HCT116 (cell line): ENCODE data around the gene ZNF320. TPM values are rescaled to one million over a fixed set of nuclear protein-coding genes. Genes with fewer than 3 reads are reported as not detected.
"Not testable (repeated sequence)": the region's sequence is repeated elsewhere in the genome, so short reads cannot be mapped to it uniquely, and the experiment has no call there.

Experiments used
- ATAC-seq: fragments of 200-7000 bp; cut with Tn5 transposase; 2 replicates; pipeline ENCODE4 v1.9.1; 2020; ENCODE audit warnings: mild to moderate bottlenecking, moderate library complexity
- BruUV-seq: library from RNA; stranded (reverse); fragments of 400-500 nt; replicated peaks from 2 replicates; lab custom pipeline; 2021; lab: Mats Ljungman, UMichigan
- CTCF ChIA-PET: fragments of 300-600 bp; sonication (Branson Sonifier 250); formaldehyde crosslinking; loops from one replicate; lab custom pipeline; 2021; ENCODE audit warnings: antibody characterized with exemption; lab: Charles Lee
- POLR2A ChIA-PET: fragments of 300-600, 350-600 bp; sonication (Branson Sonifier 250); formaldehyde crosslinking; loops from one replicate; lab custom pipeline; 2021; ENCODE audit warnings: antibody characterized with exemption; lab: Charles Lee
- RAD21 ChIA-PET, 2 experiments: fragments of 300-600 bp; sonication (Branson Sonifier 250); formaldehyde crosslinking; loops; one replicate each; lab custom pipeline; 2023; ENCODE audit warnings: low total read pairs in 2 of 2; ENCODE audit not compliant: uncharacterized antibody in 2 of 2, unreplicated experiment in 2 of 2, low non-redundant PET in 1 of 2; lab: Charles Lee
- DNase-seq: peaks from one replicate; pipeline ENCODE4 v3.0.0-alpha.2; 2010; ENCODE audit warnings: low read depth, low spot score
- H2AFZ ChIP-seq: fragments of 200-600 bp; shearing (Covaris generic), sonication (generic); 2 replicates; pipeline ENCODE4 v1.6.1; 2017; ENCODE audit warnings: low read depth, mixed run types, mixed read lengths, antibody characterized with exemption, low read length; ENCODE audit not compliant: poor library complexity, severe bottlenecking
- H3K27ac ChIP-seq: 2 replicates; pipeline ENCODE4 v1.5.1; 2012; ENCODE audit warnings: low read depth, low read length
- H3K27me3 ChIP-seq: fragments of 200-600 bp; sonication (generic); 2 replicates; pipeline ENCODE4 v1.6.1; 2016; ENCODE audit warnings: mixed run types, low read length, mixed read lengths; ENCODE audit not compliant: insufficient read depth
- H3K36me3 ChIP-seq, 2 experiments: fragments of 200-500 bp in 1 of 2; fragments of 200-600 bp in 1 of 2; sonication (Bioruptor generic) in 1 of 2; sonication (generic) in 1 of 2; 2 replicates each; pipeline versions ENCODE4 v1.5.1 to v1.6.1; 2014 to 2016; ENCODE audit warnings: low read length in 2 of 2, inconsistent platforms in 1 of 2, mixed read lengths in 1 of 2, mixed run types in 1 of 2; ENCODE audit not compliant: insufficient read depth in 2 of 2, control insufficient read depth in 1 of 2
- H3K4me1 ChIP-seq, 2 experiments: fragments of 200-600 bp in 1 of 2; sonication (generic) in 1 of 2; 2 replicates each; pipeline versions ENCODE4 v1.5.1 to v1.6.1; 2012 to 2017; ENCODE audit warnings: low read length in 2 of 2, inconsistent platforms in 1 of 2, mild to moderate bottlenecking in 1 of 2, mixed read lengths in 1 of 2, mixed run types in 1 of 2, moderate library complexity in 1 of 2; ENCODE audit not compliant: insufficient read depth in 2 of 2, control insufficient read depth in 1 of 2
- H3K4me2 ChIP-seq: fragments of 200-600 bp; sonication (generic); 2 replicates; pipeline ENCODE4 v1.6.1; 2017; ENCODE audit warnings: mixed run types, low read length, mixed read lengths
- H3K4me3 ChIP-seq, 2 experiments: fragments of 200-600 bp in 1 of 2; sonication (generic) in 1 of 2; replicated peaks in 1 of 2; 2 replicates each; pipeline ENCODE4 v1.5.1; 2011 to 2016; ENCODE audit warnings: low read length in 2 of 2, control low read depth in 1 of 2, low read depth in 1 of 2, mild to moderate bottlenecking in 1 of 2, mixed read lengths in 1 of 2, mixed run types in 1 of 2
- H3K79me2 ChIP-seq: fragments of 200-600 bp; sonication (generic); 2 replicates; pipeline ENCODE4 v1.6.1; 2017; ENCODE audit warnings: mild to moderate bottlenecking, mixed run types, low read length, moderate library complexity, mixed read lengths; ENCODE audit not compliant: insufficient read depth
- H3K9ac ChIP-seq: fragments of 200-600 bp; sonication (generic); 2 replicates; pipeline ENCODE4 v1.6.1; 2016; ENCODE audit warnings: low read length, mixed read lengths
- H3K9me2 ChIP-seq: fragments of 200-600 bp; sonication (generic), shearing (Covaris generic); 2 replicates; pipeline ENCODE4 v1.6.1; 2017; ENCODE audit warnings: mixed run types, mild to moderate bottlenecking, moderate library complexity; ENCODE audit not compliant: insufficient read depth
- H3K9me3 ChIP-seq, 2 experiments: fragments of 200-500 bp in 1 of 2; fragments of 200-600 bp in 1 of 2; sonication (Bioruptor generic) in 1 of 2; sonication (generic) in 1 of 2; 2 replicates each; pipeline ENCODE4 v1.6.1; 2014 to 2017; ENCODE audit warnings: low read length in 2 of 2, mixed read lengths in 2 of 2, inconsistent platforms in 1 of 2, low read depth in 1 of 2, mild to moderate bottlenecking in 1 of 2, mixed run types in 1 of 2, moderate library complexity in 1 of 2; ENCODE audit not compliant: control insufficient read depth in 1 of 2, insufficient read depth in 1 of 2
- H4K20me1 ChIP-seq: fragments of 200-600 bp; sonication (generic), shearing (Covaris generic); 2 replicates; pipeline ENCODE4 v1.6.1; 2017; ENCODE audit warnings: mixed run types, mild to moderate bottlenecking, moderate library complexity; ENCODE audit not compliant: insufficient read depth
- ELF1 ChIP-seq: IDR thresholded peaks from 2 replicates; pipeline ENCODE4 v1.6.1; 2012; ENCODE audit warnings: low read depth, borderline replicate concordance
- POLR2AphosphoS5 ChIP-seq: IDR thresholded peaks from 2 replicates; pipeline ENCODE4 v1.6.1; 2011; ENCODE audit warnings: mild to moderate bottlenecking, low read depth, low read length, moderate library complexity
- intact Hi-C: fragments of 100-400 bp; cut with micrococcal nuclease; formaldehyde crosslinking; loops from 2 replicates; pipeline ENCODE4 v1.10.0; 2022
- total RNA-seq: library from RNA; stranded (reverse); gene quantifications from one replicate; pipeline ENCODE4 v1.2.1, GENCODE V29; 2021; ENCODE audit not compliant: unreplicated experiment

ZNF320 gene
- total RNA-seq, 1 experiment from 2014 or later = 9.2 TPM

DNA sequence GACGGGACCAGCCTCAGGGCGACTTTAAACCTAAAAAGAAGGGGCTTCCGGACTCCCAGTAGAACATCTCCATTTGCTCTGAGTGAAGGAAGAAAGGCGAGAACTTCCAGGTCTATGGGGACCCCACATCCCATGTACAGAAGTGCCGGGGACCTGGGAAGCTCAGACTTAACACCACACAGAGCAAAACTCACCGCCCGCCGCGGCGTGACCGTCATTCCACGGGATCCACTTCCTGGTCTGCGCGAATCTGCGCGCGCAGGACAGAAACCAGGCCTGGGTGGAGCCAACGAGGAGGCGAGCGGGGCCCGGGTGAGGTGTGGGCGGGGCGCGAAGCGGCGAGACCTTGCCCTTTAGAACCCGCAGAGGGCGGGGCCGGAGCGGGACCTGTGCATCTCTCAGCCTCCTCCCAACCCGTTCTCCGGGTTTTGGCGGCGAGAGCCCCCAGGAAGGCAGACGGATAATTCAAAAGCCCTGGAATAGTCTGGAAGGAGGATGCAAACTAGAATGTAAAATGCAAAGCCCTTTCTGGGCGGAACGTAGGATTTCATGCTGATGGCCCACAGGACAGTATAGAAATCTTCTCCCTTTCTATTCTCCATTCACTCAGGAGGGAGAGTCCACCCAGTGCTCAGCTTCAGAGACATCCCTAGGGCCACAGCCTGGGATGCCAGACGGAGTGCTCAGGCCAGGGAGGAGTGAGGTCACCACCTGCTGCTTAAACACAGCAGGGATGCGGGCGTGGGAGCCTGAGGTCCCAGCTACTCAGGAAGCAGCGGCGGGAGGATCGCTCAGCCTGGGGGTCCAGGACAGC is 39.9 kb downstream of the ZNF320 start, which contains the start of gene ZNF468:
ZNF468 (minus strand) TSS at position 242 of the 814 bp plus-strand sequence. CDS start 3,347 bp downstream, outside the sequence.
- H3K27ac ChIP-seq, BruUV-seq, H4K20me1 ChIP-seq, H3K79me2 ChIP-seq, H3K9me3 ChIP-seq, H3K9me2 ChIP-seq, CTCF ChIA-PET, H3K27me3 ChIP-seq, POLR2A ChIA-PET, H3K4me1 ChIP-seq, H2AFZ ChIP-seq, RAD21 ChIA-PET: not testable (repeated sequence)
- peak; percentile 100 for ATAC-seq
- TF ChIP-seq POLR2AphosphoS5 (peak; percentile 65), ELF1 (peak; percentile 56)
- intact Hi-C loops = loop anchor here (2.0 kb wide), 1 partner anchor 37 kb away; the partner anchor contains the start of gene ZNF28
- peaks cover 11 to 12% of the 10 kb centered on the region in 2 experiments; a peak in 3 of 4 replicates for H3K36me3 ChIP-seq
- H3K4me2 ChIP-seq = peak within 1 kb of the TSS; percentile 67
- peak within 1 kb of the TSS; percentile 64 for H3K9ac ChIP-seq
- peak; percentile 7 for DNase-seq
- peak within 1 kb of the TSS; percentile 65 to 68 for H3K4me3 ChIP-seq

DNA sequence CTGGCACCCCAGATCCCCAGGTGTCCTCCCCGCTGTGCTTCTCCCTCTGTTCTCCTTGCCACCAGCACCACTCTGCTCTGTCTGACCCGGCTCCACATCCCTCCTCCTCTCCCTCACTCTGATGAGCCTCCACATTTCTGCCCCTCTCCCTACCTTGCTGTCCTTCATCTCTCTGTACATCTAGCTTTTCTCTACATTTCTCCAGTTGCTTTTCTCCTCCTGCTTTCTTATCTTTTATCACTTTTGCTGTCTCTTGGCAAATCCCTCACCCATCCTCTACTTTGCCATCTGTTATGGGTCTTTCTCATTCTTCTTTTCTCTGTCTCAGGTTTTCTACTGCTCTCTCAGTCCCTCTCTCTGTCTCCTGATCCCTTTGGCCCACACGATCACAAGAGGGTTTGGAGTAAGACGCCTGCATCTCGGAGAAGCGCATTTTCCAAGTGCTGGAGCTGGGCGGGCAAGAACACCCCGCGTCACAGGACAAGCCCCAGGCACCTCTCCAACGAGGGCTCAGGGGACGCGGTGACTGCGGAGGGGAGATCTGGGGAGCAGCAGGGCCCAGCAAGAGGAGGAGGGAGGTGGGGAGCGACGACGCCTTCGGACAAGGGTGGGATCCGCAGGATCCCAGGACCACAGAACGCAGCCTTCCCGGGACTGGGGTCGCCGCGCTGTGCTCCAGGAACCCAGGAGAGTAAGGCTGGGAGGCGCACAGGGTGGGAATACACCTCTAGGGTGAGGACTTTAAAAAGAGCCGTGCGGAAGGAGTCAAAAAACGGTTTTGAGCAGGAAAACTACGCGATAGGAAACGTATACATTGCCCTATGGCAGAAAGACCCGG is 40.7 kb downstream of the ZNF320 start:
- H3K9me3 ChIP-seq, H3K4me1 ChIP-seq, CTCF ChIA-PET, H3K27me3 ChIP-seq, RAD21 ChIA-PET, H2AFZ ChIP-seq, POLR2A ChIA-PET, H3K9me2 ChIP-seq, H4K20me1 ChIP-seq, H3K27ac ChIP-seq, H3K79me2 ChIP-seq, DNase-seq: not testable (repeated sequence)
- Histone ChIP-seq H3K4me2 (peak overlapping the region; percentile 67), H3K36me3 (peaks cover 11 to 12% of the 10 kb centered on the region in 2 experiments; a peak in 3 of 4 replicates), H3K4me3 (peak overlapping the region; percentile 65 to 68), H3K9ac (peak overlapping the region; percentile 64)
- BruUV-seq = TSS peak; percentile 59
- intact Hi-C loops = loop anchor here (2.0 kb wide), 1 partner anchor 36 kb away; the partner anchor contains the start of gene ZNF28
- ATAC-seq = peak; percentile 50

Other genes starting within 250 kb of the ZNF320 start
- gene ZNF611, start 162.6 kb downstream of the ZNF320 start, total RNA-seq = 12.2 TPM
- 12.7 TPM for gene ZNF600, start 110.8 kb downstream of the ZNF320 start, total RNA-seq
- gene ZNF28, start 76.0 kb downstream of the ZNF320 start, total RNA-seq = 17.8 TPM
- 12.3 TPM for gene ZNF468, start 40.0 kb downstream of the ZNF320 start, total RNA-seq
- gene ZNF888, start 25.8 kb upstream of the ZNF320 start, total RNA-seq = 6.4 TPM
- 8.9 TPM for gene ZNF816, start 65.2 kb upstream of the ZNF320 start, total RNA-seq
- gene ERVV-1, start 116.3 kb upstream of the ZNF320 start, total RNA-seq = not detected
- gene ERVV-2, start 147.1 kb upstream of the ZNF320 start, total RNA-seq = not detected
- gene ZNF160, start 205.8 kb upstream of the ZNF320 start, total RNA-seq = 14.9 TPM
- gene ZNF415, start 235.3 kb upstream of the ZNF320 start, total RNA-seq = not detected